SHP77 (cell line): ENCODE data around the gene CCDC196.
"Not testable (repeated sequence)": the region's sequence is repeated elsewhere in the genome, so short reads cannot be mapped to it uniquely, and the experiment has no call there.

ENCODE experiments used
- DNase-seq, 2 experiments: peaks; one replicate each; lab custom pipeline; 2025; lab: John Stamatoyannopoulos, UW

CCDC196 gene

DNA sequence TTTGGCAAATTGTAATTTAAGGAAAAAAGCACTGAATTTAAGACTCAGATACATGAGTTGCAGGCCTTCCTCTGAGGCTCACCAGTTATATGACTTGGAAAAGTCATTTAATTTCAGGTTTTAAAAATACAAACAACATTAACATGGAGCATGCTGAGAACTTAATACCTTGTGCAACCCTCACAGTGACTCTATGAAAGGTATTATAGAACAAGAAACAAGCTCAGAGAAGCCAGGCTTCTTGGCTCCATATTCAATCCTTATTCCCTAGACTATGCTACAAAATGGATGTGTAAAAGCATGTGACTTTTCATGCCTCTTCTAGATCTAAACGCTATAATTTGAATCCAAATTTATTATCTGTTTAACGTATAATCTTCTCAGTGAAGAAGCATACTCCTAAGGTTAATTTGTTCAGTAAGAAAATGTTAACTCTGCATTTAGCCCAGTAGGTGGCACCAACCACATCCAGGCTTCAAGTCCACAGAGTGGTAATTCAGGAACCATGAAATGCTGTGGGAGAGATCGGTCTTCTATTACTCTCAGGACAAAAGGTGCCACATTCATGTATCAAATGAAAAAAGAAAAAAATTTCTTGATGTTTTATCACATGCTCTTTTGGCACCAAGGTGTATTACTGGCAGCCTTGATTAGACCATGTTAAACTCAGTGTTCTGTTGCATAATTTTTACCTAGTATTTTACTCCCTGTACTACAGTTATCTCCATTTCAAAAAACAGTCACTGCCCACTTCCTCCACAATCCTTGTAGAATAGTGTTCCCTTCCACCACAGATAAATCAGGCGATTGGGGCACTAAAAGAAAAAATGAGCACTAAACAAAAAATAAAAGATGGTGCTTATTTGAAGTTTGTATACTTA, 9.3 kb downstream of the CCDC196 start:
- DNase-seq = peak; percentile 79 to 81

DNA sequence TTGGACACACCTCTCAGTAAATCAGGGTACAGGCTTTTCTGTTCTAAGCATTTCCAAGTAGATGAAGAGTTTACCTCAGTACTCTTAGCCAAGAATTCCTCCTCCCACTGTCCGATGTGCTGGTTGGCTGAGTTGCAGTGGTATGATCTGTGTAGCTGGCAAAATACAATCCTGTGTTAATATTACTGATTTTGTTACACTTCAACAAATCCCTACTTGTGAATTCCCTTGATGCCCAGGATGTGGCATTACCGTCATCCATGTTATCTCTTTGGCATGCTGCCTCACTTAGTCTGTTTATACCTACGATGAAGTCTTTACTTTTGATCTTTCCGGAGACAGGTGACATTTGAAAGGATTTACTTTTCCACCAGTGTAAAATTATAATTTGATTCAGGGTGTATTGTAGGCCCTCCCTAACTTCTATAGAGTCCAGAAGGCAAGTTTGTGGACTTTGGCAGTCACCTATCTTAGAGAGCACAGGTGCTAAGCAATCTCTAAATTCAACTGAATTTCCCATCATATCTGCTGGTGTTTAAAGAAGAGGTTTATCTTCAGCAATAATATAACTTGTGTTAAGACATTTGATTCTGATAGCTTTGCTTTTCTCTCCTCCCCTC, 10.1 kb downstream of the CCDC196 start:
- no peak for DNase-seq

DNA sequence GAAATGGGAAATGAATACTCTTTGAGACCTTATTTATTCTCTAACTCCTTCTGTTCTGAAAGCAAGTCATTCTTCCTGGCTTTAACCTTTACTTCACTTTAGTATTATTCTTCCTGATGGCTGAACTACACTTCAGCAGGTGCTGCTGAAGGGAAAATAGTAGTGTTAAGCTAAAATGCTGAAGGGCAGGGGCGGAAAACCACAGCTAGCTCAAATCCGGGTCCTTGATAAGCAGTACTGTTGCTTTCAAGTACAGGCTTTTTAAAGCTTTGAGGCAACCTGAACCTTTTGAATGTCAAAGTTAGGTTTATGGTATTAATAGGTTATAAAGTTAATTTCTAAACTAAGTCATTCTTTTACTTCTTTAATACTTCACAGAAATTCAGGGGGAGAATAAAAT, 10.7 kb downstream of the CCDC196 start:
- DNase-seq = no peak

DNA sequence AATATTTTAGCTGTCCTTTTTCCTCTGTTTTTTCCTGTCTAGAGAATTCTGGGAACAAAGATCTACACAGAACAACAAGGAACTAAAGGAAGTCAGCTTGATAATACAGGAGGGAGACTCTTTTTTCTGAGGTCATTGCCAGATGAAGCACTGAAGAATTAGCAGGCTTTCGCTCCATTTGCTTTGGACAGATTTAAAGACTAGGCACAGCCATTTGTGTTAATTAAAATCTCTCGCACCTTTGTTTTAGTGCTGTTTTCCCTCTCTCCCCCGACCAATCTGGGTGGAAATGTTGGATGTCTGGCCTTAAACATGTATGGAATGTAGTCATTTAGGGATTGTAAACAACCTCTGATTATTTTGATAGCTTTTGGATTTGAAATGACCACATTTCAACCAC, 12.1 kb downstream of the CCDC196 start:
- no peak for DNase-seq

DNA sequence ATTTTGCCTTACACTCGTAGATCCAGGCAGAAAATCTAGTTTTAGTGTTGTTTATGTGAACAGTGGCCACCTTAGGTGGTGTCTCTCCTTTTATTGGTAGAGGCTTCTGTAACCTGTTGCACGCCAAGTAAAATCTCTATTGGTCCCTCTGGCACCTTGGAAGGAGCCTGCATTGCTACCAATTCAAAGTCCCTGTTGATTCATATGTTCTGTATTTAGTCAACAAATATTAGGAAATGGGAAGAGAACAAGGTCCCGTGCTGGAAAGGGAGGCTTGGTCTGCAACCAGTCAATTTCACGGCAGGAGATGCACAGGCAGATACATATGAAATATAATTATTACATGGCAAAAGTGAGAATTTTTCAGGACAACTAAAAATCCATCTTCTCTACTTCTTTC, 15.4 kb downstream of the CCDC196 start:
- no peak for DNase-seq

DNA sequence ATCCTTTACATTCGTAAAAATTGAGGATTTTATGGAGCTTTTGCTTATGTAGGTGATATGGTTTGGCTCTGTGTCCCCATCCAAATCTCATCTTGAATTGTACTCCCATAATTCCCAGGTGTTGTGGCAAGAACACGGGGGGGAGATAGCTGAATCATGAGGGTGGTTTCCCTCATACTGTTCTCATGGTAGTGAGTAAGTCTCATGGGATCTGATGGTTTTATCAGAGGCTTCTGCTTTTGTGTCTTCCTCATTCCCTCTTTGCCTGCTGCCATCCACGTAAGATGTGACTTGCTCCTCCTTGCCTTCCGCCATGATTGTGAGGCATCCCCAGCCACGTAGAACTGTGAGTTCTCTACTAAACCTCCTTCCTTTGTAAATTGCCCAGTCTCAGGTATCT, 16.7 kb downstream of the CCDC196 start:
- not testable (repeated sequence) for DNase-seq

DNA sequence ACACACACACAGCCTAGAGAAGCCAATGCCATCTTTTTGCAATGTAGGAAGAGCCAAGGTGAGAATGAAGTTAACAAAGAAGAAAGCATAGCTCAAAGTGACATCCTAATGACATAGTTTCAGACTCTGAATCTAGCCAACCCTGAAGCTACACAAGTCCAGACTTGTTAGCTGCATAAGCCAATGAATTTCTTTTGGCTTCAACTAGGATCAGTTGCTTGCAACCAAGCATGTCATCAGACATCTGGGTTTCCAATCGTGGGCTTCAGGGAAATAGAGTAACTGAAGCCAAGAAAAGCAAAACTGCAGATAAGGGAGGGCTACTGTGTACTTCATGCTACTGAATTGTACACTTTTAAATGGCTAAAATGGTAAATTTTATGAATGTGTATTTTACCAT, 17.4 kb downstream of the CCDC196 start:
- DNase-seq = no peak

DNA sequence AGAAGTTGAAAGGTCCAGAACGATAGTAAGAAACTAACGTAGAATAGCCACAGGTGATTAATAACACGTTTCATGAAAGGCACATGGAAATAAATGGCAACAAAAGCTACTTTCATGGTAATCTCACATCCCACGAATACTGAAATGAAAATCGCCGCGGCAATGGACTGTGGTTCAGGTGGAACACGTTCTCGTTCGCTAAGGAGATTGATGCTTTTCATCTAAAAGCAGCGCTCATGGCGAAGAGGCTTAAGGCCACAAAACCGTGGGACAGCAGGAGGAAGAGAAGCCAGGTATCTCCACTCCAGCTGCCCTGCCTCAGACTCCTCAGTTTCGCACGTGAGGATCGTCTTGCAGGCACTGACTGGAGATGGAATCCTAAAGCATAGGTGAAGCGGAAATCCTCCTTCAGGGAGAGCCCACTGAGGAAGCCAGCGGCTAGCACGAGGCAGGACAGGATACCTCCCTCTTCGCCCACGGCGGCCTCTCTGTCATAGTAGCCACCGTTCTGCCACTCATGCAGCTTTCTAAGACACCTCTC, 21.1 kb downstream of the CCDC196 start:
- DNase-seq = peak; percentile 56 to 67

DNA sequence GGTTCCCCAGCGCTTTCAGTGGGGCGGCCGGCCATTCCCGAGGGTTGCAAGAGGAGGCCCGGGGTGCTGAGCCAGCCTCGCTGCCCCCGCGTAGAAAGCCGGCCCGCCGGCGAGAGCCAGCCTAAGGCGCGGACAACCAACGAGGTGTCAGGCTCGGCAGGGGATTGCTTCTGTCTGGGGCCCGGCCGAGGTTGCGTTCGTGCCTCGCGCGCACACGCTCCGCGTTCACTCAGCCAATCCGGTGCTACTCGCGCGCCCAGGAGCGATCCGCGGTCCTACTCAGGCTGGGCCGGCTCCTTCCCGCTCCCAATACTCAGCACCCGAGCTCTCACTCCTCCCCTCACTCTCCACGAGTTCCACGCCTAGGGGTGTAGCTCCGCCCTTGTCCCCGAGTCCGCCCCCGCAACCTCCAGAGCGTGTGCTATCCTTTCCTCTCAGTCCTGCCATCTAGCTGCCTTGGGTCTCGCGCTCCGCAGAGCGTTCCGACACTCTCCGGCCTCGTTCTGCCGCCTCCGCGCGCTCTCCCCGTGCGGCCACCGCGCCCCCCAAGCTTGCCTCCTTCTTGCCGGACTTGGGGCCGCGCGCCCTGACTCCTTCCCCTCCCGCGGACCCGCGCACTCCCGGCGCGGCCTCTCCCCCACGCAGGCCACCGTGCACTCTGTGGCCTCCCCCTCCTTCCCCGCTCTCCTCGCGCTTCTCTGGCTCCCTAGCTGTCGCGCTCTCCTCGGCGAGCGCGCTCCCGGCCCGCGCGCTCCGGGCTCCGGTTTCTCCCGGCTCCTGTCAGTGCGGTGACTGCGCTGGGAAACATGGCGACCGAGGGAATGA, 21.8 kb downstream of the CCDC196 start, which contains the start of gene GPHN:
Gene GPHN, plus strand, starts transcription at position 426 of the 825 bp plus-strand sequence.
- DNase-seq = peak; percentile 97

DNA sequence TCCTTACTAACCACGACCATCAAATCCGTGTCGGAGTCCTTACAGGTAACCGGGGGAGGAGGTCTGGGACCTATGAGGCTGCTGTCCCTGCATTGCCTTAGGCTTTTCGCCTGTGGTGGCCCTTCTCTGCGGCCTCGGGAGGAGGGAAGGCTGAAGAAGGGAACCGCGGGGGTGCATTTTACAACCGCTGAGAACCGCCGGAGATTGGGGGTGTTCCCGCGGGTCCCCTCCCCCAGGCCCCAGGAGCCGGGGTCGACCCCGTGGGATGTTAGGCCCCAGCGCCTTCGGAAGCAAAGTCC, 22.3 kb downstream of the CCDC196 start:
- no peak for DNase-seq

DNA sequence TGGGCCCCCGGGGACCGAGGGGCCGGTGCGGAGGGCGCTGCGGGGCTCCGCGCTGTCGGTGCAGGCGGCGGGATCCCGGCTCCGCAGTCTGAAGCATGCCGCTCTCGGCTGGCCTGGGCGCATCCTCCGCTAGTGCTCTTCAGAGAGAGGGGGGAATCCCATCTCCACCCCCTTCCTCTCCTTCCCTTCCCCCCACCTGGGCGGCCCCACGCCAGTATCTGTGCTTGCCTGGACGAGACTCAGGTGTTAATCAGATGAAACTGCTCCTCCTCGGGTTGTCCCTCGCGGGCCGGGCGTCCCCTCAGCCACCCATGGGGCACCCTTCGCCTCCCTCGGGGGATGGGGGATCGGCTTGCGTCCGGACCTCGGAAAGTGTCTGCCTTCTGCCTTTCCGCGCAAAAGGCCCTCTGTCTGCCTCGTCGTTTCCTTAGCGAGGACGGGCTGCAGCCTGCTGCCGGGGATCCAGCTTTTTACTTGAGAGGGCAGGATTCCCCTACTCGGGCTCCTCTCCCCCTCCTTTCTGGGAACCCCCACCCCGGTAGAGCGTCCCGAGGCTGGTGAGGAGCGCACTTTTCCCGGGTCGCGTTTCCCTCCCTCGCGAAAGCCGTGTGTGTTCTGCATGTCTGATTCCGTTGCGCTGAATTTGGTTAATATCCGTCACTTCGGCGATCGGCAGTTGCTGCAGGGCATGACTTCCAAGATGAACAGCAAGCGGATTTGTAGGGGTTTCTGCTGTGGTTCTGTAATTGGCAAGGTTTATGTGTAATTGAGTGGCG, 22.9 kb downstream of the CCDC196 start:
- peak in 1 of 2 experiments; percentile 17 for DNase-seq

DNA sequence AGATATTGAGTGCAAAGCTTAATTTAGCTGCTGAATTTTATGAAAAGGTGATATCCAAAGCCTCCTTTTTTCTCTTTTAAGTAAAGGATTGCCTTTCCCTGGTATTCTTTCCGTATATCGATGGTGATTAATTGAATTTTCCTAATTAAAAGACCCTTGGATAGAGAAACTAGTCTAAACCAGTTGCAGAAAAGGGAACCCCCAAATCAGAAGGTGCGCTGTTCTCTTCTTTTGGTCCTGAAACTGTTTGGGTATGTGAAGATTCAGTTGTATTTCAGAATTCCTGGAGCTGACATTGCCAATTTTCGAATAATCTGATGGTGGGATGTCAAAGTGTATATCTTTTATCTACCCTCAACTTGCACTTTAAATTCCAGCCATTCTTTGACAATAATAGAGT, 23.7 kb downstream of the CCDC196 start:
- DNase-seq = no peak

DNA sequence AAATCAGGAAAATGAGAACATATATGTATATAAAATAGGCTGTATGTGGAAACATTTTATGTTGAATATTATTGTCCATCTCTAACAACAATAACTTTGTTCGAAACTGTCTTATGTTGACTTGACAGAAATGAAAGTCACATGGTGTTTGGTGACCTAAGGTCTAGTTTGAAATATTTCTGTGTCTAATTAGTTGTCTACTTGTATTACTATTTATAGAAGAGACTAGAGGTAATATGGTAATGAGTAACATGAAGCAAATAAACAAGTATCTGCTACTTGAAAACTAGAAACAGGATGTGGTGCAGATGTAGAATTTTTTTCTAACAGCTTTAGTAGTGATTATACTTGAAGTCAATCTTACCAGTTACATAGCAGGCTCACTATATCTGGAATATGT, 25.7 kb downstream of the CCDC196 start:
- no peak for DNase-seq

DNA sequence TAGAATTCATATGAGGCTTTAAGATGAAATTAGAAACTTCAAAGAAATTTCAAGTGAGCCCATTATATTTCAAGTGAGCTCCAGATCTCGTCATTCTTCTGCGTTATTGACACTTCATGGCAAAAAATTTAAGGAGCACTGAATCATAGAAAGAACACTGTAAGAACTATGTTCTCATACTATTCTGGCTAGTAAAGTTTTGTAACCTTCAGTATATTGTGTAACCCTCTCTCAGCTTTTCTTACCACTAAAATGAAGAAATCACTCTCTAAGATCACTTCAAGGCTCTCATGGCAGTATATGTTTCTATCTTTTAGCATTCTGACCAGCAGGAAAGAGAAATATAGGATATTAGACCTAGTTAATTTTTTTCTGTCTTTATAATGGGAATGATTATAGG, 28.0 kb downstream of the CCDC196 start:
- no peak for DNase-seq

DNA sequence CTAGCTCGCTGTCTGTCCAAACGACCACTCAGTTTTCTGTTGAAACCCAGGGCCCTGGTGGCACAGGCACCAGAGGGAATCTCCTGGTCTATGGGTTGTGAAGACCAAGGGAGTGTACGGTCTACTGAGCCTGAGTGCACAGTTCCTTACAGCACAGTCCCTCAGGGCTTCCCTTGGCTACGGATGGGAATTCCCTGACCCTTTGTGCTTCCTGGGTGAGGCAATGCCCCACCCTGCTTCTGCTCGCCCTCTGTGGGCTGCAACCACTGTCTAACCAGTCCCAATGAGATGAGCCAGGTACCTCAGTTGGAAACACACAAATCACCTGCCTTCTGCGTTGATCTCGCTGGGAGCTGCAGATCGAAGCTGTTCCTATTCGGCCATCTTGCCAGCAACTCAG, 44.4 kb downstream of the CCDC196 start:
- no peak for DNase-seq

DNA sequence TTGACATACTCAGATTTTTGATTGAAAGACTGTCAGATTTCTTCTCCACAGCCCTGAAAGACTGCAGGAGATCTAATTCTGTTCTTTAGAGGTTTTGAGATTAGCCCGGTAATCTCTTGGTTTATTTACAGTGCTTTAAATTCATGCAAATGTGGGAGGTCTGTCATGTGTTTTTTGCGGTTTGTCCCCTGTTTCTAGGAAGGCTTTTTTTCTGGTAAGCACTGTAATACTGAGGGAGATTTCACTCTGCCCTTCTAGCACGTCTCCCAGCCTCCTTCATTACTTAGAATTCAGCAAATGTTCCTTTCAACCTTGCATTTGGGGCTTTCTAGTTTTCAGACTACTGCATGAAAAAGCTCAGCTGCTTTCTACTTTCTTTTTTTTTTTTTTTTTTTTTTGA, 52.9 kb downstream of the CCDC196 start:
- no peak for DNase-seq

DNA sequence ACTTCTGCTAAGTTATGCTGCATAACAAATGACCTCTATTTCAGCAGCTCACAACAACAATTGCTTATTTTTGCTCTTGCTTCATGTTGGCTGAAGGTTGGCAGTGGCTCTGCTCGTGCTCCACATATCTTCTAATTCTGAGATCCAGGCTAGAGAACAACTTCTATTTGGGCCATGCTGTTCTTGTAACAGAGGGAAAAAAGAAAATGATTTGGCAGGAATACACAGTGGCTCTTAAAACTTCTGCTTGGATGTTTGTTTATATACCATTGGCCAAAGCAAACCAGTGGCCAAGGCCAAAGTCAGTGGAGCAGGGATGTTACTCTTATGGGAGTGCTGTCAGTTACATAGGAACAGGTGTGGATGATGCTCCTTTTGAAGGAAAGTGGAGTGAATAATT, 53.9 kb downstream of the CCDC196 start:
- no peak for DNase-seq

DNA sequence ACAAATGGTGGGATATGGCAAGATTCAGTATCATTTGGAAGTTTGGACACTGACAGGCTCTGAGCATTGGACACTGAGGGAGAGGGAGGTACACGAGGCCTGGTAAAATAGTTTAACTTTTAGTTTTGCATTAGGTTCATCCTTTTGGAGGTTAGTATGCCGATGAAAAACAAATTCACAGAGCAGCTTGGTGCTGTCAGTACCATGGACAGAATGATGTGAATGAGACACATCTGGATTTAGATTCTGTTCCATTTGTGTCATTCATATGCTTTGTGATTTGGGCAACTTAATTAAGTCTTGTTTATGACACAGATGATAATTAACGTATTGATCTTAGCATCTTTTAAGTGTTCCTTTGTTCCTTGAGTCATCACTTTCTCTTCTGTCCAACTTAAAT, 55.5 kb downstream of the CCDC196 start:
- DNase-seq = no peak

DNA sequence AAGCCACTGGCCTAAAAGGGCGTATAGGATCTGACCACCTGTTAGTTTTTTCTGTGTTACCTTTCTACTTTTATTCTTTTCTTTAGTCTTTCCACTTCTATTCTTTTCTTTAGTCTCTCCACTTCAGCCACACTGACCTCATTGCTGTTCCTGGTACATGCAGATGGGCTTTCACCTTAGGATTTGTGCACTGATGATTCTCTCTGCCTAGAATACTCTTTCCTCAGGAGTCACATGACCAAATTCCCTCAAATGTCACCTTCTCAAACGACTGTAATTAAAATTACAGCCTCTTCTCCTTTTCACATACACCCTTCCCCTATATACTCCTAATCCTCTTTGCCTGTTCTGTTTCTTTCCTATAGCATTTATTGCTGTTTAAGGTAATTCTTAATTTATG, 57.8 kb downstream of the CCDC196 start:
- no peak for DNase-seq

DNA sequence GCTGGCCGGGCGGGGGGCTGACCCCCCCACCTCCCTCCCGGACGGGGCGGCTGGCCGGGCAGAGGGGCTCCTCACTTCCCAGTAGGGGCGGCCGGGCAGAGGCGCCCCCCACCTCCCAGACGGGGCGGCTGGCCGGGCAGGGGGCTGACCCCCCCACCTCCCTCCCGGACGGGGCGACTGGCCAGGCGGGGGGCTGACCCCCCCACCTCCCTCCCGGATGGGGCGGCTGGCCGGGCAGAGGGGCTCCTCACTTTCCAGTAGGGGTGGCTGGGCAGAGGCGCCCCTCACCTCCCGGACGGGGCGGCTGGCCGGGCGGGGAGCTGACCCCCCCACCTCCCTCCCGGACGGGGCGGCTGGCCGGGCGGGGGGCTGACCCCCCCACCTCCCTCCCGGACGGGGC, 59.0 kb downstream of the CCDC196 start:
- DNase-seq = not testable (repeated sequence)

DNA sequence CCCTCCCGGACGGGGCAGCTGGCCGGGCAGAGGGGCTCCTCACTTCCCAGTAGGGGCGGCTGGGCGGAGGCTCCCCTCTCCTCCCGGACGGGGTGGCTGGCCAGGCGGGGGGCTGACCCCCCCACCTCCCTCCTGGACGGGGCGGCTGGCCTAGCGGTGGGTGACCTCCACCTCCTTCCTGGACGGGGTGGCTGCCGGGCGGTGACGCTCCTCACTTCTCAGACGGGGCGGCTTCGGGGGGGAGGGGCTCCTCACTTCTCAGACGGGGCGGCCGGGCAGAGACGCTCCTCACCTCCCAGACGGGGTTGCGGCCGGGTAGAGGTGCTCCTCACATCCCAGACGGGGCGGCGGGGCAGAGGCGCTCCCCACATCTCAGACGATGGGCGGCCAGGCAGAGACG, 59.6 kb downstream of the CCDC196 start:
- not testable (repeated sequence) for DNase-seq
